Measurements from ENCODE around the gene PREX1.

- TF ChIP-seq, protein P1, sequence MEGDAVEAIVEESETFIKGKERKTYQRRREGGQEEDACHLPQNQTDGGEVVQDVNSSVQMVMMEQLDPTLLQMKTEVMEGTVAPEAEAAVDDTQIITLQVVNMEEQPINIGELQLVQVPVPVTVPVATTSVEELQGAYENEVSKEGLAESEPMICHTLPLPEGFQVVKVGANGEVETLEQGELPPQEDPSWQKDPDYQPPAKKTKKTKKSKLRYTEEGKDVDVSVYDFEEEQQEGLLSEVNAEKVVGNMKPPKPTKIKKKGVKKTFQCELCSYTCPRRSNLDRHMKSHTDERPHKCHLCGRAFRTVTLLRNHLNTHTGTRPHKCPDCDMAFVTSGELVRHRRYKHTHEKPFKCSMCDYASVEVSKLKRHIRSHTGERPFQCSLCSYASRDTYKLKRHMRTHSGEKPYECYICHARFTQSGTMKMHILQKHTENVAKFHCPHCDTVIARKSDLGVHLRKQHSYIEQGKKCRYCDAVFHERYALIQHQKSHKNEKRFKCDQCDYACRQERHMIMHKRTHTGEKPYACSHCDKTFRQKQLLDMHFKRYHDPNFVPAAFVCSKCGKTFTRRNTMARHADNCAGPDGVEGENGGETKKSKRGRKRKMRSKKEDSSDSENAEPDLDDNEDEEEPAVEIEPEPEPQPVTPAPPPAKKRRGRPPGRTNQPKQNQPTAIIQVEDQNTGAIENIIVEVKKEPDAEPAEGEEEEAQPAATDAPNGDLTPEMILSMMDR (conservative IDR thresholded peaks at IDR 0.05; ENCODE audit: low read depth, low read length), result no peak
- TF ChIP-seq SMC3 (IDR thresholded peaks at IDR 0.05; ENCODE audit: low read depth, low read length), result no peak
- TF ChIP-seq, protein P2, sequence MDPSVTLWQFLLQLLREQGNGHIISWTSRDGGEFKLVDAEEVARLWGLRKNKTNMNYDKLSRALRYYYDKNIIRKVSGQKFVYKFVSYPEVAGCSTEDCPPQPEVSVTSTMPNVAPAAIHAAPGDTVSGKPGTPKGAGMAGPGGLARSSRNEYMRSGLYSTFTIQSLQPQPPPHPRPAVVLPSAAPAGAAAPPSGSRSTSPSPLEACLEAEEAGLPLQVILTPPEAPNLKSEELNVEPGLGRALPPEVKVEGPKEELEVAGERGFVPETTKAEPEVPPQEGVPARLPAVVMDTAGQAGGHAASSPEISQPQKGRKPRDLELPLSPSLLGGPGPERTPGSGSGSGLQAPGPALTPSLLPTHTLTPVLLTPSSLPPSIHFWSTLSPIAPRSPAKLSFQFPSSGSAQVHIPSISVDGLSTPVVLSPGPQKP (IDR thresholded peaks at IDR 0.05; ENCODE audit: borderline replicate concordance, low read depth, low read length), result no peak
These were observed 22.1 kb downstream of the PREX1 start for GRCh38 chr20:48805716-48806115.
